ENCODE results near the gene EPB41L3. TPM values are rescaled to one million over a fixed set of nuclear protein-coding genes. Genes with fewer than 3 reads are reported as not detected.

EPB41L3 gene
- total and polyA plus RNA-seq, 10 of the 15 experiments (the other 5 are each of a cell fraction or from before 2014, with no cell fraction given), result 0.11 to 0.69 (median 0.23) TPM; not detected in 6

DNA sequence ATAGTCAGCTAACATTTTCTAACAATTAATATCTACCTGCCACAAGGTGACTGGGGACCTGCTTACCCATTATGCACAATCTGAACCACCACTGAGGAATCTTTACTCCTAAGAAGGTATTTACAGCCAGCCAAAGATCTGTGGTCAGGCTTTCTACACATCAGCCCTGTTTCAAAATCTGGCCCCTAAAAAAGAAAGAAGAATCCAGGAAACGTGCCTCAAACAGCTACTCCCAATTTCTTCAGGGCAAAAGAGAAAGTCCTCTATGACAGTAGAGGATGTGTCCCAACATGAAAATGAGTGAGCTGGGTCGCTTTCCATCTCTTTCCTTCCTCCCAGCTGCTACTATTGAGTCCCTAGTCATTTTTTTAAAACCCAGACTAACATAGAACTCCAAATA is 79.5 kb downstream of the EPB41L3 start:
- ChIA-PET RAD21 (ENCODE audit: unreplicated experiment) (no interaction called here), POLR2A (no interaction called here), CTCF (no interaction called here), SMC1A (ENCODE audit: uncharacterized antibody, unreplicated experiment) (no interaction called here)
- ATAC-seq (no peak), DNase-seq (ENCODE audit: low read depth, low spot score) (no peak), FAIRE-seq (no peak)
- Histone ChIP-seq H3K4me1 (ENCODE audit: control insufficient read depth, insufficient read depth, low read length) (no peaks in the 10 kb centered on the region), H3K79me2 (ENCODE audit: control insufficient read depth, insufficient read depth, low read length) (no peaks in the 10 kb centered on the region), H3K9me3 (replicated peaks; ENCODE audit: control insufficient read depth, insufficient read depth, low read length) (no peaks in the 10 kb centered on the region), H3K4me3 (no peak overlapping the region), H3K36me3 (ENCODE audit: control insufficient read depth in 2 of 2, insufficient read depth in 2 of 2, low read length in 1 of 2) (no peaks in the 10 kb centered on the region), H2AFZ (ENCODE audit: control insufficient read depth, low read depth, low read length) (no peak overlapping the region), H3K27ac (ENCODE audit: control insufficient read depth, insufficient read depth) (no peak overlapping the region), H3K4me2 (ENCODE audit: control insufficient read depth, insufficient read depth) (no peak overlapping the region), H3K27me3 (replicated peaks in 1 of 2; ENCODE audit: control insufficient read depth in 2 of 2, insufficient read depth in 2 of 2, low read length in 1 of 2) (no peaks in the 10 kb centered on the region; a peak in 1 of 4 replicates), H4K20me1 (ENCODE audit: control insufficient read depth, insufficient read depth) (no peaks in the 10 kb centered on the region), H3K9ac (ENCODE audit: control insufficient read depth, insufficient read depth, low read length) (no peak overlapping the region)
- TF ChIP-seq CHD1 (IDR thresholded peaks at IDR 0.05; ENCODE audit: low read depth, low read length) (no peak), RAD51 (IDR thresholded peaks at IDR 0.05) (no peak), RUNX3 (IDR thresholded peaks at IDR 0.05; ENCODE audit: low read length) (no peak), BMI1 (IDR thresholded peaks at IDR 0.05; ENCODE audit: borderline replicate concordance) (no peak), SMC3 (IDR thresholded peaks at IDR 0.05; ENCODE audit: borderline replicate concordance, low read length) (no peak), ZNF24 (IDR thresholded peaks at IDR 0.05) (no peak), ASH2L (IDR thresholded peaks at IDR 0.05; ENCODE audit: borderline replicate concordance, low read depth) (no peak), RB1 (IDR thresholded peaks at IDR 0.05; ENCODE audit: borderline replicate concordance) (no peak)
- TF ChIP-seq, protein P1, sequence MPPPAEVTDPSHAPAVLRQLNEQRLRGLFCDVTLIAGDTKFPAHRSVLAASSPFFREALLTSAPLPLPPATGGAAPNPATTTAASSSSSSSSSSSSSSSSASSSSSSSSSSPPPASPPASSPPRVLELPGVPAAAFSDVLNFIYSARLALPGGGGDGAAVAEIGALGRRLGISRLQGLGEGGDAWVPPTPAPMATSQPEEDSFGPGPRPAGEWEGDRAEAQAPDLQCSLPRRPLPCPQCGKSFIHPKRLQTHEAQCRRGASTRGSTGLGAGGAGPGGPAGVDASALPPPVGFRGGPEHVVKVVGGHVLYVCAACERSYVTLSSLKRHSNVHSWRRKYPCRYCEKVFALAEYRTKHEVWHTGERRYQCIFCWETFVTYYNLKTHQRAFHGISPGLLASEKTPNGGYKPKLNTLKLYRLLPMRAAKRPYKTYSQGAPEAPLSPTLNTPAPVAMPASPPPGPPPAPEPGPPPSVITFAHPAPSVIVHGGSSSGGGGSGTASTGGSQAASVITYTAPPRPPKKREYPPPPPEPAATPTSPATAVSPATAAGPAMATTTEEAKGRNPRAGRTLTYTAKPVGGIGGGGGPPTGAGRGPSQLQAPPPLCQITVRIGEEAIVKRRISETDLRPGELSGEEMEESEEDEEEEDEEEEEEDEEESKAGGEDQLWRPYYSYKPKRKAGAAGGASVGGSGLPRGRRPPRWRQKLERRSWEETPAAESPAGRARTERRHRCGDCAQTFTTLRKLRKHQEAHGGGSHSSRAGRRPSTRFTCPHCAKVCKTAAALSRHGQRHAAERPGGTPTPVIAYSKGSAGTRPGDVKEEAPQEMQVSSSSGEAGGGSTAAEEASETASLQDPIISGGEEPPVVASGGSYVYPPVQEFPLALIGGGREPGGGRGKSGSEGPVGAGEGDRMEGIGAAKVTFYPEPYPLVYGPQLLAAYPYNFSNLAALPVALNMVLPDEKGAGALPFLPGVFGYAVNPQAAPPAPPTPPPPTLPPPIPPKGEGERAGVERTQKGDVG (CRISPR knock-in tag; IDR thresholded peaks at IDR 0.05), result no peak
- TF ChIP-seq, protein P2, sequence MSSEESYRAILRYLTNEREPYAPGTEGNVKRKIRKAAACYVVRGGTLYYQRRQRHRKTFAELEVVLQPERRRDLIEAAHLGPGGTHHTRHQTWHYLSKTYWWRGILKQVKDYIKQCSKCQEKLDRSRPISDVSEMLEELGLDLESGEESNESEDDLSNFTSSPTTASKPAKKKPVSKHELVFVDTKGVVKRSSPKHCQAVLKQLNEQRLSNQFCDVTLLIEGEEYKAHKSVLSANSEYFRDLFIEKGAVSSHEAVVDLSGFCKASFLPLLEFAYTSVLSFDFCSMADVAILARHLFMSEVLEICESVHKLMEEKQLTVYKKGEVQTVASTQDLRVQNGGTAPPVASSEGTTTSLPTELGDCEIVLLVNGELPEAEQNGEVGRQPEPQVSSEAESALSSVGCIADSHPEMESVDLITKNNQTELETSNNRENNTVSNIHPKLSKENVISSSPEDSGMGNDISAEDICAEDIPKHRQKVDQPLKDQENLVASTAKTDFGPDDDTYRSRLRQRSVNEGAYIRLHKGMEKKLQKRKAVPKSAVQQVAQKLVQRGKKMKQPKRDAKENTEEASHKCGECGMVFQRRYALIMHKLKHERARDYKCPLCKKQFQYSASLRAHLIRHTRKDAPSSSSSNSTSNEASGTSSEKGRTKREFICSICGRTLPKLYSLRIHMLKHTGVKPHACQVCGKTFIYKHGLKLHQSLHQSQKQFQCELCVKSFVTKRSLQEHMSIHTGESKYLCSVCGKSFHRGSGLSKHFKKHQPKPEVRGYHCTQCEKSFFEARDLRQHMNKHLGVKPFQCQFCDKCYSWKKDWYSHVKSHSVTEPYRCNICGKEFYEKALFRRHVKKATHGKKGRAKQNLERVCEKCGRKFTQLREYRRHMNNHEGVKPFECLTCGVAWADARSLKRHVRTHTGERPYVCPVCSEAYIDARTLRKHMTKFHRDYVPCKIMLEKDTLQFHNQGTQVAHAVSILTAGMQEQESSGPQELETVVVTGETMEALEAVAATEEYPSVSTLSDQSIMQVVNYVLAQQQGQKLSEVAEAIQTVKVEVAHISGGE (CRISPR knock-in tag; IDR thresholded peaks at IDR 0.05), result no peak
- no TSS peak for BruUV-seq (replicated peaks)
- intact Hi-C loops (cut with micrococcal nuclease; ENCODE audit: unreplicated experiment), result no loop called here
- 0% methylated on average over 2 of the region's 2 CpGs for WGBS (ENCODE audit: insufficient coverage, insufficient replicate concordance, low lambda C conversion rate, missing lambda C conversion rate)
- in situ Hi-C loops (cut with MboI), result no loop called here

All from GM12878 (cell line).